Activated CD4-positive, alpha-beta T cell treated with anti-CD3 and anti-CD28 coated beads for 36 hours (primary cell): Measurements from ENCODE around the gene MUSK. TPM values are rescaled to one million over a fixed set of nuclear protein-coding genes. Genes with fewer than 3 reads are reported as not detected.
"Not testable (repeated sequence)": the region's sequence is repeated elsewhere in the genome, so short reads cannot be mapped to it uniquely, and the experiment has no call there.

Experiments used
- ATAC-seq: fragments of 200-7000 bp; cut with Tn5 transposase; one replicate; pipeline ENCODE4 v1.10.0; 2021; ENCODE audit warnings: mild to moderate bottlenecking, moderate library complexity
- CTCF ChIA-PET: fragments of 350-600 bp; sonication (Branson Sonifier 250); formaldehyde crosslinking; loops from one replicate; lab custom pipeline; 2021; ENCODE audit warnings: antibody characterized with exemption; lab: Charles Lee
- POLR2A ChIA-PET: fragments of 350-600 bp; sonication (Branson Sonifier 250); formaldehyde crosslinking; loops from one replicate; lab custom pipeline; 2021; ENCODE audit warnings: antibody characterized with exemption, inconsistent platforms; lab: Charles Lee
- DNase-seq: peaks from one replicate; pipeline ENCODE4 v3.0.0-alpha.2; 2020
- H3K27ac Mint-ChIP-seq: one replicate; pipeline ENCODE4 v1.8.0; 2021; ENCODE audit warnings: mixed read lengths
- H3K27me3 Mint-ChIP-seq: one replicate; pipeline ENCODE4 v1.8.0; 2021; ENCODE audit warnings: mixed read lengths
- H3K36me3 Mint-ChIP-seq: one replicate; pipeline ENCODE4 v1.8.0; 2021; ENCODE audit warnings: low read depth, mixed read lengths
- H3K4me1 Mint-ChIP-seq: one replicate; pipeline ENCODE4 v1.8.0; 2021; ENCODE audit warnings: mixed read lengths
- H3K4me3 Mint-ChIP-seq: one replicate; pipeline ENCODE4 v1.8.0; 2021; ENCODE audit warnings: mild to moderate bottlenecking, moderate library complexity, mixed read lengths
- H3K9me3 Mint-ChIP-seq: one replicate; pipeline ENCODE4 v1.8.0; 2021; ENCODE audit warnings: low read depth, mixed read lengths
- intact Hi-C, 2 experiments: fragments of 100-400 bp; cut with DNase I in 1 of 2; cut with micrococcal nuclease in 1 of 2; formaldehyde crosslinking; loops; one replicate each; pipeline versions ENCODE4 v1.14.2 to v1.15.1; 2022 to 2024; cut with DNase I, micrococcal nuclease
- total RNA-seq, 2 experiments: library from RNA; stranded (reverse); gene quantifications; one replicate each; pipeline ENCODE4 v1.2.3, GENCODE V29; 2021

MUSK gene
- total RNA-seq, 2 experiments from 2014 or later, result not detected

DNA sequence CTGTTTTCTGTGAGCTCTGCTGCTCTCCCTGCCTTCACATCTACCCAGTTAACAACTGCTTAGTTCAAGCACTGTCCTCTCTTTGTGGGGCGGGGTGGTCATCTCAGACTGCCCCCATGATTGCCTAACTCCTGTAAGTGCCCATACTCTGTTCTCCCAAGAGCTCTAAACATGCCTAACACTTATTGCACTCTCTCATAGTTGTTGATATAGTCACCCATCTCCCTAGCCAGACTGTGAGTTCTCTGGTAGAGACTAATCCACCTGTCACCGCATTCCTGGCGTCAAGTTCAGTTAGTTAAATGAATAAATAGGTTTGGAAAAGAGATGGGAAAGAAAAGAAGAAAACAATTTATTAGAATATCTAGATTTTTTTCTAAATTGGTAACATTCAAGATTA lies 18.3 kb upstream of the MUSK start:
- ATAC-seq, result no peak
- intact Hi-C loops, result no loop called here

GRCh38 chr9:110650991-110651411 lies 17.6 kb upstream of the MUSK start:
- intact Hi-C loops, result no loop called here
- ATAC-seq (no peak), DNase-seq (no peak)
- H3K27ac Mint-ChIP-seq, result no peak overlapping the region
- no peaks in the 10 kb centered on the region for H3K9me3 Mint-ChIP-seq
- no peaks in the 10 kb centered on the region for H3K36me3 Mint-ChIP-seq
- ChIA-PET POLR2A (no interaction called here), CTCF (no interaction called here)
- H3K4me3 Mint-ChIP-seq, result no peak overlapping the region
- no peaks in the 10 kb centered on the region for H3K4me1 Mint-ChIP-seq
- H3K27me3 Mint-ChIP-seq, result no peaks in the 10 kb centered on the region

More for the DNA sequence above, 18.3 kb upstream of the MUSK start:
- H3K27me3 Mint-ChIP-seq, result no peaks in the 10 kb centered on the region
- ChIA-PET POLR2A (no interaction called here), CTCF (no interaction called here)
- no peaks in the 10 kb centered on the region for H3K4me1 Mint-ChIP-seq
- no peaks in the 10 kb centered on the region for H3K9me3 Mint-ChIP-seq
- H3K27ac Mint-ChIP-seq, result no peak overlapping the region
- no peaks in the 10 kb centered on the region for H3K36me3 Mint-ChIP-seq
- DNase-seq, result no peak
- H3K4me3 Mint-ChIP-seq, result no peak overlapping the region

DNA sequence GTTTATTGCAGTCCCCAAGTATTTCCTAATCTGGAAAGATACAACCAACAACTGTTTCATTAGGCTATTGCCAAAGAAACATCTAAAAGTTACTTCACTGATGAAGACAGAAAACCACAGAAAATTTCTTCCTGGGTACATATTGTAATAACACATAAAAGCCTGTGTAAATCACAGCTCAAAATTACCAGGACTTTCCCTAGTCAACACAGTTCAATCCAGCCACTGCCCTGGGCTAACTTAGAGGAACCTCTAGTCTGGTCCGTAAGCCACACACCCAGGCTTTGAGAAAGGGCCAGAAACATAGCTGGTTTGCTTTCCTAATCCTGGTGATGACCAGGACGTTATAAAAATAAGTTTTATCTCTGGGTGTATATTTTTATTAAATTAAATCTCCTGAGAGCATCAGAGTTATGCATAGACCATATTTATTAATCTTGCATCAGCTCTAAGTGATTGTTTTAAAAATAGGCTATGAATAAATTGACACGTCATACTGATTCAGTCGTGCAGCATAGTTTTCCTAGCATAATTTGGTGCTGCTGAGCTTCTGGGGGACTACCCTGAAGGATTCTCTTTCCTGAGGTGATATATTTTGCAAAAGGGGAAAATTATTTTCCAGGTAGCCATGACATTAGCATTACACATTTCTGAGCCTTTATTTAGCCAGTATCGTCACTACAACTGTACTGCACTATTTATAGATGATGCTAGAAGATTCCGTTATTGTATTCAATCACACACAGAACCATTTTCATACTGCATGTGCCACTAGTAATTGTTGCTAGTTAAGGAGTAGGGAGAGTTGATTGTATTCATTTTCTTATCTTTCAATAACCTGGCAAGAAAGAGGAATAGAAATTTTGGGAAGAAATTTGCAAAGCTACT lies 12.6 kb upstream of the MUSK start:
- ChIA-PET CTCF (interaction anchor here (0.8 kb wide), 1 partner anchor 684 kb away, joined by 3 read pairs; no protein-coding TSS in a partner anchor), POLR2A (no interaction called here)
- DNase-seq, result no peak
- Mint-ChIP-seq H3K4me1 (no peaks in the 10 kb centered on the region), H3K27me3 (no peaks in the 10 kb centered on the region), H3K27ac (no peak overlapping the region), H3K4me3 (no peak overlapping the region), H3K9me3 (peaks cover 4% of the 10 kb centered on the region), H3K36me3 (no peaks in the 10 kb centered on the region)
- ATAC-seq, result no peak
- intact Hi-C loops, result no loop called here

DNA sequence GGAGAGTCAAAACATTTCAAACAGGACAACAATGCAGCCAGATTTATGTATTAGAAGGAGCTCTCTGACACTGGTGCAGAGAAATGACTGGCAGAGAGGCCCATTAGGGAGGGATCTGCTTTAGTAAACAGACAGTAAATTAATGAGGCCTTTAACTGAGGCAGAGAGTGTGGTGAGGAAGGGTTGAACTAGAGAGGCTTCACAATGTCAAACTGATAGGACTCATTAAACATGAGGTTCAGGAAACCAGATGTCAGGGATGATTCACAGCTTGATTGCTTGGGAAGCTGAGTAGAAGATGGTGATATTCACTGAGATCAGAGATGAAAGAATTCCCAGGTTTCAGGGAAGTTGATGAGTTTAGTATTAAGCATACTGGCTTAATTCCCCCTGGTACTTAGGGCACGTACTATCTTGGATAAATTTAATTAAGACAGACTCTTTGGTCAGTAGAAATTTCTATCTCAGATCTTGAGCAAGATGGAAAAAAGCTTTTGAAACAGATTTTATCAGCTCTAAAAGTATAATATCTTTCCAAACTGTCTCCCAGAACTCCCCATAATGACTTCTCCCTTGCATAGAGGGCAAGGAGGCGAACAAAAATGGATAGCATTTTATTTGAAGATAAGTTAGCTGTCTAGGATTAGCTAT lies 8.6 kb upstream of the MUSK start:
- H3K4me1 Mint-ChIP-seq, result no peaks in the 10 kb centered on the region
- no peaks in the 10 kb centered on the region for H3K27me3 Mint-ChIP-seq
- ATAC-seq, result no peak
- intact Hi-C loops, result no loop called here
- H3K4me3 Mint-ChIP-seq, result no peak overlapping the region
- ChIA-PET CTCF (no interaction called here), POLR2A (no interaction called here)
- no peak for DNase-seq
- no peaks in the 10 kb centered on the region for H3K36me3 Mint-ChIP-seq
- H3K9me3 Mint-ChIP-seq, result peaks cover 4% of the 10 kb centered on the region
- no peak overlapping the region for H3K27ac Mint-ChIP-seq

- H3K9me3 Mint-ChIP-seq, result no peaks in the 10 kb centered on the region
- H3K4me3 Mint-ChIP-seq, result no peak overlapping the region
- H3K36me3 Mint-ChIP-seq, result no peaks in the 10 kb centered on the region
- no peak overlapping the region for H3K27ac Mint-ChIP-seq
- POLR2A ChIA-PET, result no interaction called here
- intact Hi-C loops, result no loop called here
- H3K4me1 Mint-ChIP-seq, result no peaks in the 10 kb centered on the region
- no peak for DNase-seq
- no peak for ATAC-seq
- CTCF ChIA-PET, result no interaction called here
- H3K27me3 Mint-ChIP-seq, result no peaks in the 10 kb centered on the region
Measured at GRCh38 chr9:110669433-110669832, 842 bp downstream of the MUSK start.

DNA sequence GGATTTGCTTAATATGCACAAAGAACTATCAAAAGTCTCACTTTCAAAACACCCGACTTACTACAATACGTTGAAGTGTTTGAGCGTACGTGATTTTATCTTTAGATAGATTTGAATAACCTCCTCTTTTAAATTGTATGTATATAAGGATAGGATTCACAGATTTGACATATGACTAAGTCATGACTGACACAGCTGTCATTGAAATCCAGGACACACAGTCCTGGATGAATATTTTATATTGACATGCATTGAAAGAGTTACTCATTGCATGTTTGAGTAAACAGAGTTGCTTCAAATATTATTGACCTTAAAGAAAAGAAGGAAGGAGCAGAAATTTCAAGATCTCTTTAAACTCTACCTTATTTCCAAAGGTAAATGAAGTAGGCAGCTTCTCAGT lies 3.3 kb downstream of the MUSK start:
- ATAC-seq (no peak), DNase-seq (no peak)
- intact Hi-C loops, result no loop called here
- POLR2A ChIA-PET, result no interaction called here
- no peaks in the 10 kb centered on the region for H3K4me1 Mint-ChIP-seq
- no peaks in the 10 kb centered on the region for H3K9me3 Mint-ChIP-seq
- no peak overlapping the region for H3K4me3 Mint-ChIP-seq
- no peaks in the 10 kb centered on the region for H3K36me3 Mint-ChIP-seq
- no peaks in the 10 kb centered on the region for H3K27me3 Mint-ChIP-seq
- H3K27ac Mint-ChIP-seq, result no peak overlapping the region
- CTCF ChIA-PET, result no interaction called here

- Mint-ChIP-seq H3K27me3 (no peaks in the 10 kb centered on the region), H3K9me3 (no peaks in the 10 kb centered on the region), H3K4me1 (no peaks in the 10 kb centered on the region), H3K4me3 (no peak overlapping the region), H3K27ac (no peak overlapping the region), H3K36me3 (no peaks in the 10 kb centered on the region)
- ChIA-PET CTCF (no interaction called here), POLR2A (interaction anchor here (0.6 kb wide), 1 partner anchor 658 kb away, joined by 3 read pairs; no protein-coding TSS in a partner anchor)
- intact Hi-C loops, result no loop called here
- ATAC-seq, result no peak
- no peak for DNase-seq
Measured at GRCh38 chr9:110672873-110673510, 4.4 kb downstream of the MUSK start.

DNA sequence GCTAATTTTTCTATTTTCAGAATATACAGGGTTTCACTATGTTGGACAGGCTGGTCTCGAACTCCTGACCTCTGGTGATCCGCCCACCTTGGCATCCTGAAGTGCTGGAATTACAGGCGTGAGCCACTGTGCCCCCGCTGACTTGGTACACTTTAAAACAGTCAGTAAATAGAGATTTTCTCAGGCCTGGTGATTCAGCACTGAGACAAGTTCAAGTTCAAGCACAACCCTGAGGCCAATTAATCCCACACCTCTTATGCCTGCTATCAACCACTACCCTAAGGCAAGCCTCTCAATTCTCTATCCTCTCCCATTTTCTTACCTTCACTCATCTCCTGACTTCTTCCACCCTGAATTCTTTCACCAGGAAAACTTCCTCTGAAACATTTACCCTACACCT lies 18.9 kb downstream of the MUSK start:
- Mint-ChIP-seq H3K27ac (no peak overlapping the region), H3K4me1 (no peaks in the 10 kb centered on the region), H3K27me3 (no peaks in the 10 kb centered on the region), H3K9me3 (no peaks in the 10 kb centered on the region), H3K4me3 (no peak overlapping the region), H3K36me3 (no peaks in the 10 kb centered on the region)
- intact Hi-C loops, result no loop called here
- ATAC-seq (peak; percentile 9), DNase-seq (no peak)
- ChIA-PET CTCF (no interaction called here), POLR2A (no interaction called here)

- CTCF ChIA-PET, result no interaction called here
- Mint-ChIP-seq H3K36me3 (no peaks in the 10 kb centered on the region), H3K4me3 (no peak overlapping the region), H3K27ac (no peak overlapping the region), H3K4me1 (no peaks in the 10 kb centered on the region), H3K9me3 (no peaks in the 10 kb centered on the region), H3K27me3 (no peaks in the 10 kb centered on the region)
- DNase-seq (peak; percentile 11), ATAC-seq (peak; percentile 36)
- POLR2A ChIA-PET, result no interaction called here
- intact Hi-C loops, result no loop called here
Measured at GRCh38 chr9:110688329-110688728, 19.7 kb downstream of the MUSK start.

DNA sequence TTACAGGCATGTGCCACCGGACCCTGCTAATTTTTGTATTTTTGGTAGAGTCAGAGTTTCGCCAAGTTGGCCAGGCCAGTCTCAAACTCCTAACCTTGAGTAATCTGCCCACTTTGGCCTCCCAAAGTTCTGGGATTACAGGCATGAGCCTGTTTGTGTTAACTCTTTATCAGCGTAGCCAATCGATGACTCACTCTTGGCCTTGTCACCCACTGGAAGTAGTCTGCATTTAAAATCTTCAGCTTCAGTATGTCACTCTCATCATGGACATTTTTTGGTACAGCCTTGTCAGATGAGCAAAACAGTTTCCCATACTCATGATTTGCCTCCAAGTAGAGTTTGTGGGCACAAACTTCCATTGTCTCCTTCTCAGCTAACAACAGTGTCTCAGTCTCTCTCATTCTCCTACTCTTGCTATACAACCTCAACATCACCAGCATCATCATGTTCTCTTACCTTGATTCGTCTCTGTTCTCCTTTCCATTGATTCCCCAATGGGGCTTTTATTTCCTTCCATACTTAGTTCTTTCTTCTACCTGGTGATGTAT lies 22.5 kb downstream of the MUSK start:
- POLR2A ChIA-PET, result no interaction called here
- DNase-seq, result no peak
- ATAC-seq, result peak; percentile 62
- intact Hi-C loops, result no loop called here
- no peak overlapping the region for H3K27ac Mint-ChIP-seq
- CTCF ChIA-PET, result no interaction called here
- H3K9me3 Mint-ChIP-seq, result no peaks in the 10 kb centered on the region
- H3K36me3 Mint-ChIP-seq, result no peaks in the 10 kb centered on the region
- H3K27me3 Mint-ChIP-seq, result no peaks in the 10 kb centered on the region
- H3K4me1 Mint-ChIP-seq, result no peaks in the 10 kb centered on the region
- H3K4me3 Mint-ChIP-seq, result no peak overlapping the region

DNA sequence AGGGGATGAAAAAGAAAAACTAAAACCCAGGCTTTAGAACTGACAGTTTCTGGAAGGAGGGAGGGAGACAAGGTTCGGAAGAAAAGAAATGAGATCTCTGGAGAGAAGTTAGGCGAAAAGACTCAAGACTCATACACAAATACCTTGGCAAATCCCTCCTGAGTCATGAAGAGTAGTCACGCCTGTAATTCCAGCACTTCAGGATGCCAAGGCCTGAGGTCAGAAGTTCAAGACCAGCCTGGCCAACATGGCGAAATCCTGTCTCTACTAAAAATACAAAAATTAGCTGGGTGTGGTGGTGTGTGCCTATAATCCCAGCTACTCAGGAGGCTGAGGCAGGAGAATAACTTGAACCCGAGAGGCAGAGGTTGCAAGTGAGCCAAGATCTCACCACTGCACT lies 27.3 kb downstream of the MUSK start:
- H3K4me1 Mint-ChIP-seq, POLR2A ChIA-PET, CTCF ChIA-PET, H3K36me3 Mint-ChIP-seq, H3K27me3 Mint-ChIP-seq, H3K9me3 Mint-ChIP-seq, DNase-seq, intact Hi-C loops, ATAC-seq, H3K4me3 Mint-ChIP-seq, H3K27ac Mint-ChIP-seq: not testable (repeated sequence)
